Suprapubic skin (tissue), 4 donors: ENCODE results near the gene TSN. TPM values are rescaled to one million over a fixed set of nuclear protein-coding genes. Genes with fewer than 3 reads are reported as not detected.

Experiments used
- DNase-seq, 2 donors: peaks; one replicate each; pipeline ENCODE4 v3.0.0-alpha.2; 2019; ENCODE audit warnings: low spot score in 2 of 2
- H3K27ac ChIP-seq: fragments of 200-600 bp; sonication (generic); one replicate; pipeline ENCODE4 v1.5.1; 2019
- H3K27me3 ChIP-seq: fragments of 200-600 bp; sonication (generic); one replicate; pipeline ENCODE4 v1.5.1; 2019
- H3K36me3 ChIP-seq: fragments of 200-600 bp; sonication (generic); one replicate; pipeline ENCODE4 v1.5.1; 2019
- H3K4me1 ChIP-seq: fragments of 200-600 bp; sonication (generic); one replicate; pipeline ENCODE4 v1.5.1; 2019
- H3K4me3 ChIP-seq: fragments of 200-600 bp; sonication (generic); one replicate; pipeline ENCODE4 v1.5.1; 2019; ENCODE audit warnings: mild to moderate bottlenecking
- H3K9me3 ChIP-seq: fragments of 200-600 bp; sonication (generic); one replicate; pipeline ENCODE4 v1.5.1; 2019
- EP300 ChIP-seq: sonication (generic); formaldehyde crosslinking; IDR thresholded peaks from one replicate; pipeline ENCODE4 v1.6.1; 2017; ENCODE audit warnings: antibody characterized with exemption
- POLR2A ChIP-seq, 2 donors: fragments of 450-650 bp; IDR thresholded peaks; one replicate each; pipeline ENCODE4 v1.6.1; 2017; ENCODE audit warnings: antibody characterized with exemption in 2 of 2, mild to moderate bottlenecking in 2 of 2, moderate library complexity in 2 of 2
- POLR2AphosphoS5 ChIP-seq, 3 donors: sonication (generic); formaldehyde crosslinking; IDR thresholded peaks; one replicate each; pipeline ENCODE4 v1.6.1; 2017; ENCODE audit warnings: antibody characterized with exemption in 3 of 3
- WGBS: methylation state at CpG from one replicate; pipeline ENCODE4 v1.1.5; 2018; 5-methylcytosine and 5-hydroxymethylcytosine counted together
- total RNA-seq, 4 donors: library from RNA; depleted of rRNA; stranded (reverse); fragments of >200 nt; gene quantifications; one replicate each; pipeline ENCODE4 v1.1.0, GENCODE V29; 2016
- TF ChIP-seq, protein P1 (sequence below), 2 donors: fragments of 200-600 bp in 1 of 2; fragments of 450-650 bp in 1 of 2; sonication (generic) in 1 of 2; IDR thresholded peaks; one replicate each; pipeline ENCODE4 v1.5.1; 2016 to 2019; ENCODE audit warnings: antibody characterized with exemption in 2 of 2, mild to moderate bottlenecking in 1 of 2, moderate library complexity in 1 of 2

TSN gene
- total RNA-seq, 4 donors from 2014 or later = 24.1 to 45.2 (median 41.6) TPM

DNA sequence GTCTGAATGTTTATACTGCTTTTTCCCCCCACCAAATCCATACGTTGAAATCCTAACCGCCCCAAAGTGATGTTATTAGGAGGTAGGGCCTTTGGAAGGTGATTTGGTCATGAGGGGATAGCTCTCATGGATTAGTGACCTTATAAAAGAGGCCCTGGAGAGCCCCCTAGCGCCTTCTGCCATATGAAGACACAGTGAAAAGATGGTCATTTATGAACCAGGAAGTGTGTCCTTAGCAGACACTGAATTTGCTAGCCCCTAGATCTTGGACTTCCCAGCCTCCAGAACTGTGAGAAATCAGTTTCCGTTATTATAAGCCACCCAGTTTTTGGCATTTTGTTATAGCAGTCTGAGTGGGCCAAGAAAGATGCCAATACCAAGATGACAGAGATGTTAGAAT is 7.2 kb upstream of the TSN start:
- no peak for DNase-seq
- H3K4me3 ChIP-seq = no peak overlapping the region
- WGBS = 60% methylated on average over 4 of the region's 4 CpGs
- no peaks in the 10 kb centered on the region for H3K4me1 ChIP-seq
- no peak overlapping the region for H3K27ac ChIP-seq
- no peaks in the 10 kb centered on the region for H3K9me3 ChIP-seq
- H3K36me3 ChIP-seq = no peaks in the 10 kb centered on the region
- no peaks in the 10 kb centered on the region for H3K27me3 ChIP-seq
- TF ChIP-seq POLR2A (IDR thresholded peaks at IDR 0.05) (no peak), EP300 (no peak)

DNA sequence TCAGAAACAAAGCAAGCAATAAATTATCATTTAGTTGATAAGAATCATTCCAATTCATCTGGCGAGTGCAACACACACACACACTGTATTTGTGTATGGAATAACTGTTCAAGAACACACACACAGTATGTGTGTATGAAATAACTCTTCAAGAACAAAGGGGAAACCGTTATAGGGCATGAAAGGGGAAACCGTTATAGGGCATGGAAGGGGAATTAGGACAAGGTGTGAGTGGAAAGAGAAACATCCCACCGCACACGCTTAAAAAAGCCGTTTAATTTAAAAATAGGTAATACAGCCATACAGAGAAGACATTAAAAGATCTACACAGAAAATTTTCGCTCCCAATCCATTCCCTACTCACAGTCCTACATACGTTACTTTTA is 607 bp upstream of the TSN start:
- no peak overlapping the region for H3K27ac ChIP-seq
- WGBS = 2% methylated on average over 8 of the region's 8 CpGs
- H3K27me3 ChIP-seq = no peaks in the 10 kb centered on the region

DNA sequence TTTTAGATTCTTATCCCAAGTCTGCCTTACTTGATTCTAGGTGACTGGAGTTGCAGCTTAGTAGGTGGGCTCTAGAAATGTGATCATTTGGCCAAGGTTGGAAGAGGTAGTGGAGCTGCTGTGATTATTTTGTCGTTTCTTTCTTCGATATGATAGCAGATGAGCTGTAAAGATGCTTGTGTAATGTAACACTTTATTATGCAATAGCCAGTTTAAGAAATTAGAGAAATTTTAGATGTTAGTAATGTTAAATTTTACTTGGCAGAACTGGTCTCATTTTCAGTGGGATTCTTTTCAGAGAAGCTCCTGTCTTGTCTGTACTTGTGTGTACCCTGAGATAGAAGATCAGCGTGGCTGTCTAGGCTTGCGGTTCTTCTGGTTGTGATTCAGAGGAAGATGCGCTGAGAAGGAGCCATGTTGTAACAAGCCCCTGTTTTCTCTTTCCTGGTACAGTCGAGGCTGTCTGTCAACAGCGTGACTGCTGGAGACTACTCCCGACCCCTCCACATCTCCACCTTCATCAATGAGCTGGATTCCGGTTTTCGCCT is 9.3 kb downstream of the TSN start:
- H3K4me1 ChIP-seq = no peaks in the 10 kb centered on the region
- H3K27me3 ChIP-seq = no peaks in the 10 kb centered on the region
- no peak for DNase-seq
- TF ChIP-seq POLR2A (IDR thresholded peaks at IDR 0.05) = no peak
- no peak for TF ChIP-seq POLR2AphosphoS5 (IDR thresholded peaks at IDR 0.05)
- no peak for TF ChIP-seq EP300
- TF ChIP-seq, protein P1, sequence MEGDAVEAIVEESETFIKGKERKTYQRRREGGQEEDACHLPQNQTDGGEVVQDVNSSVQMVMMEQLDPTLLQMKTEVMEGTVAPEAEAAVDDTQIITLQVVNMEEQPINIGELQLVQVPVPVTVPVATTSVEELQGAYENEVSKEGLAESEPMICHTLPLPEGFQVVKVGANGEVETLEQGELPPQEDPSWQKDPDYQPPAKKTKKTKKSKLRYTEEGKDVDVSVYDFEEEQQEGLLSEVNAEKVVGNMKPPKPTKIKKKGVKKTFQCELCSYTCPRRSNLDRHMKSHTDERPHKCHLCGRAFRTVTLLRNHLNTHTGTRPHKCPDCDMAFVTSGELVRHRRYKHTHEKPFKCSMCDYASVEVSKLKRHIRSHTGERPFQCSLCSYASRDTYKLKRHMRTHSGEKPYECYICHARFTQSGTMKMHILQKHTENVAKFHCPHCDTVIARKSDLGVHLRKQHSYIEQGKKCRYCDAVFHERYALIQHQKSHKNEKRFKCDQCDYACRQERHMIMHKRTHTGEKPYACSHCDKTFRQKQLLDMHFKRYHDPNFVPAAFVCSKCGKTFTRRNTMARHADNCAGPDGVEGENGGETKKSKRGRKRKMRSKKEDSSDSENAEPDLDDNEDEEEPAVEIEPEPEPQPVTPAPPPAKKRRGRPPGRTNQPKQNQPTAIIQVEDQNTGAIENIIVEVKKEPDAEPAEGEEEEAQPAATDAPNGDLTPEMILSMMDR (IDR thresholded peaks at IDR 0.05) = no peak
- H3K9me3 ChIP-seq = no peaks in the 10 kb centered on the region
- no peak overlapping the region for H3K4me3 ChIP-seq
- H3K27ac ChIP-seq = no peak overlapping the region
- 73% methylated on average over 10 of the region's 10 CpGs for WGBS
- H3K36me3 ChIP-seq = peaks cover 87% of the 10 kb centered on the region

More for the DNA sequence above, 607 bp upstream of the TSN start:
- DNase-seq = no peak
- TF ChIP-seq EP300 (no peak), POLR2AphosphoS5 (IDR thresholded peaks at IDR 0.05) (no peak), POLR2A (IDR thresholded peaks at IDR 0.05) (no peak)
- TF ChIP-seq, protein P1 (IDR thresholded peaks at IDR 0.05) = no peak
- Histone ChIP-seq H3K9me3 (no peaks in the 10 kb centered on the region), H3K4me1 (peaks cover 30% of the 10 kb centered on the region), H3K36me3 (peaks cover 12% of the 10 kb centered on the region), H3K4me3 (peak overlapping the region; percentile 87)

DNA sequence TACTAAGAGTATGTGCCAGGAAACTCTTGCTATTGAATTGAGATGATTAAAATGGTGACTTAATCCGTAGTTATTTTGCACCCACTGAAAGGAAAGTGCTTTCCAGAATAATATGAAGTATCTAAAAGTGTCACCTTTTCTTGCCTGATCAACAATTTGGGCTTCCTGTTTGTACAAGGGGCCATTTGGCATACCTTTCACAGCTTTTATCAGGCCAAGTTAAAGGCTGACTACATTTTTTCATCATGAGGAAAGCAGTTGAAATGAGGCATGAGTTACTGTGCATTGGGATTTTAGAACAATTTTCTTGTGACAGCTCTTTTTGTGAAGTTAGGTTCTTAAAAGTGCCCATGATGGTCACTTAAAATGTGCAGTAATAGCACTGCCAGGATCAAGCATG is 11.2 kb downstream of the TSN start:
- 89% methylated on average over 1 of the region's 1 CpG for WGBS
- DNase-seq = no peak
- Histone ChIP-seq H3K36me3 (peaks cover 72% of the 10 kb centered on the region), H3K4me1 (no peaks in the 10 kb centered on the region), H3K4me3 (no peak overlapping the region), H3K27ac (no peak overlapping the region), H3K27me3 (no peaks in the 10 kb centered on the region), H3K9me3 (no peaks in the 10 kb centered on the region)
- TF ChIP-seq POLR2AphosphoS5 (IDR thresholded peaks at IDR 0.05) (no peak), POLR2A (IDR thresholded peaks at IDR 0.05) (no peak), EP300 (no peak)
- TF ChIP-seq, protein P1 (IDR thresholded peaks at IDR 0.05) = no peak

DNA sequence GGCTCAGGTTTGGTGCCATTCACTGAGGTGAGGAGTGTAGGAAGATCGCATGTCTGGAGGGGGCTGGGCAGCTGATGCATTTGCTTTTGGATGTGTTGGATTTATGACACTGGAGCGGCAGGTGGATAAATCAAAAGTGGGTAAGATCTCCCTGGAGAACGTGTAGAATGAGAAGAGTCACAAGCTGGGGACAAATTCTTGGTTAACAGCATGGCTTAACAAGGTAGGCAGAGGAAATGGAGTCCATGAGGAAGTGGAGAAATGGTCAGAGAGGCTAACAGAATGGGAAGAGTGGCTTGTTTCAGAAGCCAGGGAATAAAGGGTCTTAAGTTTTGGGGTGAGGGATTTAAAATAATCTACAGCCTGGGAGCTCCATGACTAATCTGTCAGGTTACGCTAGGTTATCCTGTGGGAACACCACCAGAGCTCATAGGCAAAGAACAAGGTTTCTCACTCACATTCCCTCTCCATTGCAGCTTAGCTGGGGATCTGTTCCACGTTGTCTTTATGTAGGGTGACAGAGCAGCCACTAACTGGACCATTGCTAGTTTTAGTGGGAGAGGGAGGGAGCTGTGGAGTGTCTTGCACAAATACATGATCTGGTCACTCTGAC is 12.8 kb downstream of the TSN start:
- Histone ChIP-seq H3K27ac (no peak overlapping the region), H3K4me3 (no peak overlapping the region), H3K9me3 (no peaks in the 10 kb centered on the region), H3K36me3 (peaks cover 57% of the 10 kb centered on the region), H3K27me3 (no peaks in the 10 kb centered on the region), H3K4me1 (no peaks in the 10 kb centered on the region)
- 78% methylated on average over 5 of the region's 5 CpGs for WGBS
- TF ChIP-seq, protein P1 (IDR thresholded peaks at IDR 0.05) = no peak
- TF ChIP-seq POLR2AphosphoS5 (IDR thresholded peaks at IDR 0.05) (no peak), POLR2A (IDR thresholded peaks at IDR 0.05) (no peak), EP300 (no peak)
- no peak for DNase-seq
